HG03442 (cell line): ENCODE measurements around the gene SHQ1.

Experiments
- ATAC-seq: cut with Tn5 transposase; IDR thresholded peaks from one replicate; pipeline ENCODE4 v1.9.1; 2021; ENCODE audit warnings: mild to moderate bottlenecking, moderate library complexity; ENCODE audit not compliant: unreplicated experiment

SHQ1 gene

GRCh38 chr3:72847751-72848702, at the start of gene SHQ1:
TSS of gene SHQ1 (minus strand) at chr3:72848445. CDS start at chr3:72848340, 105 bp downstream.
- ATAC-seq: peak; percentile 85

GRCh38 chr3:72897758-72898007, 49.4 kb upstream of the SHQ1 start:
- ATAC-seq: no peak

- ATAC-seq: no peak
Observed at GRCh38 chr3:72896996-72897757, 48.9 kb upstream of the SHQ1 start.

GRCh38 chr3:72894976-72895552, 46.8 kb upstream of the SHQ1 start:
- ATAC-seq: no peak

GRCh38 chr3:72892870-72893269, 44.6 kb upstream of the SHQ1 start:
- no peak for ATAC-seq

GRCh38 chr3:72892081-72892775, 44.0 kb upstream of the SHQ1 start:
- ATAC-seq: no peak

GRCh38 chr3:72891053-72891855, 43.0 kb upstream of the SHQ1 start:
- no peak for ATAC-seq

GRCh38 chr3:72890166-72890925, 42.1 kb upstream of the SHQ1 start:
- ATAC-seq: no peak

GRCh38 chr3:72889310-72890165, 41.3 kb upstream of the SHQ1 start:
- ATAC-seq: no peak

GRCh38 chr3:72888546-72889309, 40.5 kb upstream of the SHQ1 start:
- ATAC-seq: no peak

- ATAC-seq: peak; percentile 69
Observed at GRCh38 chr3:72887705-72888545, 39.7 kb upstream of the SHQ1 start, which contains the start of gene GXYLT2. TSS of gene GXYLT2 (plus strand) at chr3:72888046. CDS start at chr3:72888234, 188 bp downstream.

GRCh38 chr3:72887343-72887704, 39.1 kb upstream of the SHQ1 start:
- ATAC-seq: no peak

GRCh38 chr3:72872183-72872582, 23.9 kb upstream of the SHQ1 start:
- no peak for ATAC-seq

- no peak for ATAC-seq
Observed at GRCh38 chr3:72862314-72863090, 14.3 kb upstream of the SHQ1 start.

GRCh38 chr3:72860846-72861245, 12.6 kb upstream of the SHQ1 start:
- no peak for ATAC-seq

- ATAC-seq: no peak
Observed at GRCh38 chr3:72860053-72860452, 11.8 kb upstream of the SHQ1 start.
